Upper lobe of right lung (tissue), 1 donor: ENCODE results near the gene SLC38A8. TPM values are rescaled to one million over a fixed set of nuclear protein-coding genes. Genes with fewer than 3 reads are reported as not detected.

ENCODE experiments used
- ATAC-seq: fragments of 200-7000 bp; cut with Tn5 transposase; one replicate; pipeline ENCODE4 v1.9.1; 2020; ENCODE audit warnings: mild to moderate bottlenecking, moderate library complexity
- DNase-seq: peaks from one replicate; pipeline ENCODE4 v3.0.0-alpha.2; 2020
- H3K27ac ChIP-seq: fragments of 200-600 bp; one replicate; pipeline ENCODE4 v1.8.0; 2022
- H3K27me3 ChIP-seq: fragments of 200-600 bp; one replicate; pipeline ENCODE4 v1.8.0; 2022; ENCODE audit warnings: mild to moderate bottlenecking
- H3K36me3 ChIP-seq: fragments of 200-600 bp; one replicate; pipeline ENCODE4 v1.8.0; 2022
- H3K4me1 ChIP-seq: fragments of 200-600 bp; one replicate; pipeline ENCODE4 v1.8.0; 2022
- H3K4me3 ChIP-seq: fragments of 200-600 bp; one replicate; pipeline ENCODE4 v1.8.0; 2022; ENCODE audit warnings: mild to moderate bottlenecking
- H3K9me3 ChIP-seq: fragments of 200-600 bp; one replicate; pipeline ENCODE4 v1.8.0; 2022
- intact Hi-C: fragments of 100-400 bp; cut with DNase I; formaldehyde crosslinking; loops from one replicate; pipeline ENCODE4 v1.11.0; 2022
- total RNA-seq: library from RNA; stranded (reverse); fragmentation: NEBNext Ultra II Directional; extraction: Animal tissue kit (Norgen Biotek cat#: 25700); gene quantifications from one replicate; pipeline ENCODE4 v1.2.1, GENCODE V29; 2021
- TF ChIP-seq, protein P1 (sequence below): fragments of 200-600 bp; IDR thresholded peaks from one replicate; pipeline ENCODE4 v1.8.0; 2022; ENCODE audit warnings: antibody characterized with exemption
- donor health status: DM: no; HTN: yes; CAD: no; lungs with severe emphysema.

SLC38A8 gene
- total RNA-seq, 1 donor from 2014 or later, result not detected

GRCh38 chr16:84087001-84087400, 44.4 kb upstream of the SLC38A8 start:
- intact Hi-C loops, result loop anchor here (10.0 kb wide), 1 partner anchor 98 kb away; the partner anchor contains the start of gene TAF1C

GRCh38 chr16:84086341-84086740, 43.7 kb upstream of the SLC38A8 start:
- H3K27me3 ChIP-seq, result no peaks in the 10 kb centered on the region
- TF ChIP-seq, protein P1, sequence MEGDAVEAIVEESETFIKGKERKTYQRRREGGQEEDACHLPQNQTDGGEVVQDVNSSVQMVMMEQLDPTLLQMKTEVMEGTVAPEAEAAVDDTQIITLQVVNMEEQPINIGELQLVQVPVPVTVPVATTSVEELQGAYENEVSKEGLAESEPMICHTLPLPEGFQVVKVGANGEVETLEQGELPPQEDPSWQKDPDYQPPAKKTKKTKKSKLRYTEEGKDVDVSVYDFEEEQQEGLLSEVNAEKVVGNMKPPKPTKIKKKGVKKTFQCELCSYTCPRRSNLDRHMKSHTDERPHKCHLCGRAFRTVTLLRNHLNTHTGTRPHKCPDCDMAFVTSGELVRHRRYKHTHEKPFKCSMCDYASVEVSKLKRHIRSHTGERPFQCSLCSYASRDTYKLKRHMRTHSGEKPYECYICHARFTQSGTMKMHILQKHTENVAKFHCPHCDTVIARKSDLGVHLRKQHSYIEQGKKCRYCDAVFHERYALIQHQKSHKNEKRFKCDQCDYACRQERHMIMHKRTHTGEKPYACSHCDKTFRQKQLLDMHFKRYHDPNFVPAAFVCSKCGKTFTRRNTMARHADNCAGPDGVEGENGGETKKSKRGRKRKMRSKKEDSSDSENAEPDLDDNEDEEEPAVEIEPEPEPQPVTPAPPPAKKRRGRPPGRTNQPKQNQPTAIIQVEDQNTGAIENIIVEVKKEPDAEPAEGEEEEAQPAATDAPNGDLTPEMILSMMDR, result no peak
- intact Hi-C loops, result loop anchor here (10.0 kb wide), 1 partner anchor 98 kb away; the partner anchor contains the start of gene TAF1C
- peaks cover 88% of the 10 kb centered on the region for H3K36me3 ChIP-seq
- peaks cover 11% of the 10 kb centered on the region for H3K4me1 ChIP-seq
- DNase-seq (no peak), ATAC-seq (no peak)
- no peaks in the 10 kb centered on the region for H3K9me3 ChIP-seq
- H3K27ac ChIP-seq, result no peak overlapping the region
- no peak overlapping the region for H3K4me3 ChIP-seq

More at GRCh38 chr16:84087001-84087400, 44.4 kb upstream of the SLC38A8 start:
- ATAC-seq, result no peak
- Histone ChIP-seq H3K4me1 (peaks cover 11% of the 10 kb centered on the region), H3K4me3 (no peak overlapping the region), H3K27me3 (no peaks in the 10 kb centered on the region), H3K36me3 (peaks cover 88% of the 10 kb centered on the region), H3K9me3 (no peaks in the 10 kb centered on the region), H3K27ac (no peak overlapping the region)
- no peak for DNase-seq
- TF ChIP-seq, protein P1, result no peak

DNA sequence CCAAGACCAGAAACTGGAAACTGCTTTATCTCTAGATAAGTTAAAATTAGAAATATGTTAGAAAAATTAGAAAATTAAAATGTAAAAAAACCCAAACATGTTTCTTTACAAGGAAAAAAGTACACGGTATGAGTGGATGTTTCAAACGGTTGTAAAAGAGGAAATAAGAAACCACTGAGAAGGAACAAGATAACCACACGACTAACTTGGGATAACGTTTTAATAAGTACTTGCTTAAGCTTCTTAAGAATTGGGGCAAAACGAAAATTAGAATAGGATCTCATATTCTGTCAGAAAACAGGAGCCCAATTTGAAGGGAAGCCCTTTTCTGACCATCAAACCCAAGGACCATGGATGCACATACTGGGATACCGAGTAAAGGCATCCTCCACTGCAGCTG, 43.2 kb upstream of the SLC38A8 start:
- TF ChIP-seq, protein P1, result no peak
- ATAC-seq (no peak), DNase-seq (no peak)
- Histone ChIP-seq H3K4me3 (no peak overlapping the region), H3K27ac (no peak overlapping the region), H3K4me1 (peaks cover 11% of the 10 kb centered on the region), H3K9me3 (no peaks in the 10 kb centered on the region), H3K36me3 (peaks cover 88% of the 10 kb centered on the region), H3K27me3 (no peaks in the 10 kb centered on the region)
- intact Hi-C loops, result loop anchor here (10.0 kb wide), 1 partner anchor 99 kb away; the partner anchor contains the start of gene TAF1C

- no peak for DNase-seq
- TF ChIP-seq, protein P1, result no peak
- ATAC-seq, result no peak
- Histone ChIP-seq H3K27ac (no peak overlapping the region), H3K36me3 (peaks cover 88% of the 10 kb centered on the region), H3K9me3 (no peaks in the 10 kb centered on the region), H3K4me3 (no peak overlapping the region), H3K4me1 (peaks cover 11% of the 10 kb centered on the region), H3K27me3 (no peaks in the 10 kb centered on the region)
- intact Hi-C loops, result loop anchor here (10.0 kb wide), 1 partner anchor 100 kb away; the partner anchor contains the start of gene TAF1C
Measured at GRCh38 chr16:84085271-84085667, 42.7 kb upstream of the SLC38A8 start.

DNA sequence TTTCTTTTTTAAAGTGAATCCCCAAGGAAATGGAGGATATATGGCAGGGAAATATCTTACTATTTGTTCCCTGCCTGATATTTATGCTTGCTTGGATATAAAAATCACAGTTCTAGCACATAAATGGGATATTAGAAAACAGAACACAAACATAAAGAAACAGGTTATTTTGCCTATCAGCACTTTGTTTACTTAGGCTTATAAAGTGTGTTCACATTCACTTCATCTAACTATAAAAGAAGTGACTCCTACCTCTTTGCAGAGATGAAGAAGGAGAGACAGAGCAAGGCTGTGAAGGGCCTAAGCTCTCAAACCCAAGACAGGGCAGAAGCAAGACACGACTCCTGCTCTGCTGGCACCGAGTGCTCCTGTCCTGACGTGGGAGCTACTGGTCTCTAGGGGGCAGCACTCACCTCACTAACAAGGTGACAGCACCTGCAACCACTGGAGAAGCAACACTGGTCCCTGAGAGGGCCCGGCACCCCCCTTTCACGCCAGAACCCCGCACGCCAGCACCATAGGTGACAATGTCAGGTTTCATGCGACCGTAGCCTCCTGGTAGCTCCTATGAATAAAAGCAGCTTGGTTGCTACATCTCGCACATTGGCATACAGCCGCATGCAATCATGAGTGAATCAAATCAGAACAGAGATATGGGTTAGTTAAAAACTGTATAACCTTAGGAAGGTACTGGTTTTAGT, 42.1 kb upstream of the SLC38A8 start:
- ATAC-seq (peak; percentile 94), DNase-seq (peak; percentile 73)
- TF ChIP-seq, protein P1, result peak; percentile 67
- intact Hi-C loops, result loop anchor here (10.0 kb wide), 1 partner anchor 100 kb away; the partner anchor contains the start of gene TAF1C
- no peak overlapping the region for H3K27ac ChIP-seq
- peaks cover 11% of the 10 kb centered on the region for H3K4me1 ChIP-seq
- H3K27me3 ChIP-seq, result no peaks in the 10 kb centered on the region
- no peak overlapping the region for H3K4me3 ChIP-seq
- H3K36me3 ChIP-seq, result peaks cover 88% of the 10 kb centered on the region
- no peaks in the 10 kb centered on the region for H3K9me3 ChIP-seq
